Ishikawa (cell line): ENCODE results near the gene DNAH8.

ENCODE experiments used
- CEBPB ChIP-seq: IDR thresholded peaks from 2 replicates; pipeline ENCODE4 v1.6.1; 2012
- CREB1 ChIP-seq: IDR thresholded peaks from 2 replicates; pipeline ENCODE4 v1.6.1; 2012; ENCODE audit warnings: low read depth
- EGR1 ChIP-seq: IDR thresholded peaks from 2 replicates; pipeline ENCODE4 v1.6.1; 2012
- EP300 ChIP-seq: IDR thresholded peaks from 2 replicates; pipeline ENCODE4 v1.6.1; 2012; ENCODE audit warnings: borderline replicate concordance
- FOXM1 ChIP-seq: IDR thresholded peaks from 2 replicates; pipeline ENCODE4 v1.6.1; 2012; ENCODE audit warnings: low read depth, borderline replicate concordance
- NFIC ChIP-seq: IDR thresholded peaks from 2 replicates; pipeline ENCODE4 v1.6.1; 2012
- RAD21 ChIP-seq: IDR thresholded peaks from 2 replicates; pipeline ENCODE4 v1.6.1; 2012; ENCODE audit warnings: low read depth
- TAF1 ChIP-seq: IDR thresholded peaks from 2 replicates; pipeline ENCODE4 v1.6.1; 2012; ENCODE audit warnings: low read depth, mild to moderate bottlenecking
- TCF12 ChIP-seq: IDR thresholded peaks from 2 replicates; pipeline ENCODE4 v1.6.1; 2012; ENCODE audit warnings: low read depth
- TEAD4 ChIP-seq: IDR thresholded peaks from 2 replicates; pipeline ENCODE4 v1.6.1; 2012
- USF1 ChIP-seq: IDR thresholded peaks from 2 replicates; pipeline ENCODE4 v1.6.1; 2012
- YY1 ChIP-seq: IDR thresholded peaks from 2 replicates; pipeline ENCODE4 v1.6.1; 2012; ENCODE audit warnings: low read depth
- ZBTB7A ChIP-seq: IDR thresholded peaks from 2 replicates; pipeline ENCODE4 v1.6.1; 2012; ENCODE audit warnings: low read depth
- TF ChIP-seq, protein P1 (sequence below): IDR thresholded peaks from 2 replicates; pipeline ENCODE4 v1.6.1; 2012
- TF ChIP-seq, protein P2 (sequence below): IDR thresholded peaks from 2 replicates; pipeline ENCODE4 v1.6.1; 2012; ENCODE audit warnings: low read depth, mild to moderate bottlenecking

The DNAH8 gene

DNA sequence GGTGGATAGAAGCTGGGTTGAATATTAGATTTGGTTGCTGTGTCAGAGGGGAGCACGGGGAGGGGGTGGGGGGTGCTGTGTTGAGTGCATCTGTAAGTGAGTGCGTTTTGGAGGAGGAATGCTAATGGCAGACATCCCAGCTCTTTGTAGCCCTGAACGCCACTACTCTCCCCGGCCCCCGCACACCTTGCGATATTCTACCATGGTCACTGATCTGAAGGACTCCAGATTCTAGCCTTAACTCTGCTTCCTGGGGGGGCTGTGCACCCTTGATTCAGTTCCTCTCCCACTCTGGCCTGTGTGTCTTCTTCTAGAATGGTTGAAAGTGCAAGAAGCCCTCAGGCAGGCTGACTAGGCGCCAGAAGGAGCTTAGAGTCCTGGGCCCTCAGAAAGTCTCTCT, 340.6 kb downstream of the DNAH8 start:
- TF ChIP-seq FOXM1 (no peak), USF1 (no peak), ZBTB7A (no peak), TEAD4 (no peak)

DNA sequence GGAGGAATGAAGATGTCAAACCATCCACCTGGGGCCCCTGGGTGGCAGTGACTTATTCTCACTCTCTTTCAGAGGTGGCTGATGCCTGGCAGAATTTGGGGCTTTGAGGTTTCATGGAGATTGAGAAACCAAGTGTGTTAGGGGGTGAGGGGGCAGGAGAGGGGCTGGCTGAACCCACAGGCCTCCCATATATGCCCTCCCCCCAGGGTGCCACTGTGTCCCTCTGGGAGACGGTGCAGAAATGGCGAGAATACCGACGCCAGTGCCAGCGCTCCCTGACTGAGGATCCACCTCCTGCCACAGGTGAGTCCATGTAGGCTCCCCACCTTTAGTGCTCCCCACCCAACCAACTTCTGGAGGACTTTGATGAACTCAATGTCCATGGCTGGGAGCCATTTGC, 341.1 kb downstream of the DNAH8 start:
- TF ChIP-seq ZBTB7A: no peak
- TF ChIP-seq RAD21: no peak
- TF ChIP-seq, protein P1, sequence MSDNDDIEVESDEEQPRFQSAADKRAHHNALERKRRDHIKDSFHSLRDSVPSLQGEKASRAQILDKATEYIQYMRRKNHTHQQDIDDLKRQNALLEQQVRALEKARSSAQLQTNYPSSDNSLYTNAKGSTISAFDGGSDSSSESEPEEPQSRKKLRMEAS: no peak
- no peak for TF ChIP-seq USF1
- TF ChIP-seq EGR1: no peak
- TF ChIP-seq TAF1: no peak
- no peak for TF ChIP-seq CEBPB
- no peak for TF ChIP-seq CREB1
- TF ChIP-seq TCF12: no peak
- no peak for TF ChIP-seq NFIC
- TF ChIP-seq EP300: no peak

GRCh38 chr6:39056681-39057080, 341.6 kb downstream of the DNAH8 start:
- TF ChIP-seq, protein P2, sequence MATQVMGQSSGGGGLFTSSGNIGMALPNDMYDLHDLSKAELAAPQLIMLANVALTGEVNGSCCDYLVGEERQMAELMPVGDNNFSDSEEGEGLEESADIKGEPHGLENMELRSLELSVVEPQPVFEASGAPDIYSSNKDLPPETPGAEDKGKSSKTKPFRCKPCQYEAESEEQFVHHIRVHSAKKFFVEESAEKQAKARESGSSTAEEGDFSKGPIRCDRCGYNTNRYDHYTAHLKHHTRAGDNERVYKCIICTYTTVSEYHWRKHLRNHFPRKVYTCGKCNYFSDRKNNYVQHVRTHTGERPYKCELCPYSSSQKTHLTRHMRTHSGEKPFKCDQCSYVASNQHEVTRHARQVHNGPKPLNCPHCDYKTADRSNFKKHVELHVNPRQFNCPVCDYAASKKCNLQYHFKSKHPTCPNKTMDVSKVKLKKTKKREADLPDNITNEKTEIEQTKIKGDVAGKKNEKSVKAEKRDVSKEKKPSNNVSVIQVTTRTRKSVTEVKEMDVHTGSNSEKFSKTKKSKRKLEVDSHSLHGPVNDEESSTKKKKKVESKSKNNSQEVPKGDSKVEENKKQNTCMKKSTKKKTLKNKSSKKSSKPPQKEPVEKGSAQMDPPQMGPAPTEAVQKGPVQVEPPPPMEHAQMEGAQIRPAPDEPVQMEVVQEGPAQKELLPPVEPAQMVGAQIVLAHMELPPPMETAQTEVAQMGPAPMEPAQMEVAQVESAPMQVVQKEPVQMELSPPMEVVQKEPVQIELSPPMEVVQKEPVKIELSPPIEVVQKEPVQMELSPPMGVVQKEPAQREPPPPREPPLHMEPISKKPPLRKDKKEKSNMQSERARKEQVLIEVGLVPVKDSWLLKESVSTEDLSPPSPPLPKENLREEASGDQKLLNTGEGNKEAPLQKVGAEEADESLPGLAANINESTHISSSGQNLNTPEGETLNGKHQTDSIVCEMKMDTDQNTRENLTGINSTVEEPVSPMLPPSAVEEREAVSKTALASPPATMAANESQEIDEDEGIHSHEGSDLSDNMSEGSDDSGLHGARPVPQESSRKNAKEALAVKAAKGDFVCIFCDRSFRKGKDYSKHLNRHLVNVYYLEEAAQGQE: no peak

DNA sequence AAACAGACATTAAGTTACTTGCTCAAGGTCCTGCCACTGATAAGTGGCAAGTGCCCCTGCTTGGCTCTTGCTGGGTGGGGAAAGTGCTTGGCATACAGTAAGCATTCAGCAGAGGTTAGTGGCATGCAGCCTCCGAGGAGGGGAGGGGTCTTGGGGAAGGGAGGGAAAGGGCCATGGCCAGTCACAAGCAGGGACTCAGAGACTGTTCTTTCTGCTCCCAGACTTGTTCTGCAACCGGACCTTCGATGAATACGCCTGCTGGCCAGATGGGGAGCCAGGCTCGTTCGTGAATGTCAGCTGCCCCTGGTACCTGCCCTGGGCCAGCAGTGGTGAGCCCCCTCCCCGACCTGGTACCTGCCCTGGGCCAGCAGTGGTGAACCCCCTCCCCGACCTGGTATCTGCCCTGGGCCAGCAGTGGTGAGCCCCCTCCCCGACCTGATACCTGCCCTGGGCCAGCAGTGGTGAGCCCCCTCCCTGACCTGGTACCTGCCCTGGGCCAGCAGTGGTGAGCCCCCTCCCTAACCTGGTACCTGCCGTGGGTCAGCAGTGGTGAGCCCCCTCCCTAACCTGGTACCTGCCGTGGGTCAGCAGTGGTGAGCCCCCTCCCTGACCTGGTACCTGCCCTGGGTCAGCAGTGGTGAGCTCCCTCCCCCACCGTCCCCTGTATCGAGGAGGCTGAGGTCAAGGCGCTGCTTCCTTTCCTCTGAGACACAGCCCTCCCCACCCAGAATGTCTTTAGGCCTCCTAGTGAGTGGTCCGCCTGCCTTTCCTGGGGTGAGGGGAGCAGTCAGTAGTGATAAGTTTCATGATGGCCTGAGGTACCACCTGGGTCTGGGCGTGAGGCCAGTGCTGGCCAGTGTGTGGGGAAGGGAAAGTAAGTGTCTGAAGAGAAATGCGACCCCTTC, 342.4 kb downstream of the DNAH8 start:
- TF ChIP-seq CEBPB: no peak
- TF ChIP-seq EP300: no peak
- TF ChIP-seq YY1: no peak
- no peak for TF ChIP-seq TCF12
- no peak for TF ChIP-seq TEAD4
- TF ChIP-seq CREB1: no peak
- TF ChIP-seq, protein P2: no peak
- TF ChIP-seq RAD21: no peak
- TF ChIP-seq USF1: no peak
- no peak for TF ChIP-seq FOXM1
- TF ChIP-seq EGR1: no peak
- no peak for TF ChIP-seq ZBTB7A
- no peak for TF ChIP-seq NFIC
- TF ChIP-seq, protein P1: no peak
- TF ChIP-seq TAF1: no peak

- TF ChIP-seq YY1: no peak
- no peak for TF ChIP-seq TEAD4
- TF ChIP-seq, protein P2: no peak
- no peak for TF ChIP-seq TAF1
- TF ChIP-seq CREB1: no peak
- TF ChIP-seq EP300: no peak
- no peak for TF ChIP-seq RAD21
- TF ChIP-seq, protein P1: no peak
- no peak for TF ChIP-seq USF1
Observed at GRCh38 chr6:39058471-39059147, 343.5 kb downstream of the DNAH8 start.
